Neural progenitor cell (in vitro differentiated cells): ENCODE measurements around the gene GIN1. TPM values are rescaled to one million over a fixed set of nuclear protein-coding genes. Genes with fewer than 3 reads are reported as not detected.
A peak's percentile ranks its signal among the peaks of the same experiment; 100 is the strongest.

Experiments used
- DNase-seq: peaks from one replicate; pipeline ENCODE4 v3.0.0-alpha.2; 2016; ENCODE audit warnings: low spot score
- H2AFZ ChIP-seq: fragments of 200-600 bp; sonication (generic); replicated peaks from 2 replicates; pipeline ENCODE4 v1.6.1; 2016; ENCODE audit warnings: antibody characterized with exemption
- H3F3A ChIP-seq: fragments of 200-600 bp; sonication (generic); 2 replicates; pipeline ENCODE4 v1.6.1; 2016; ENCODE audit warnings: antibody characterized with exemption, low read depth
- H3K27ac ChIP-seq: fragments of 200-600 bp; sonication (generic); 2 replicates; pipeline ENCODE4 v1.5.1; 2016; ENCODE audit warnings: mild to moderate bottlenecking
- H3K27me3 ChIP-seq: fragments of 200-600 bp; sonication (generic); 2 replicates; pipeline ENCODE4 v1.6.1; 2016; ENCODE audit warnings: mild to moderate bottlenecking, moderate library complexity
- H3K36me3 ChIP-seq: fragments of 200-600 bp; sonication (generic); 2 replicates; pipeline ENCODE4 v1.5.1; 2016
- H3K4me1 ChIP-seq: fragments of 200-600 bp; sonication (generic); 2 replicates; pipeline ENCODE4 v1.6.1; 2016; ENCODE audit warnings: mixed run types
- H3K4me2 ChIP-seq: fragments of 200-600 bp; sonication (generic); 2 replicates; pipeline ENCODE4 v1.6.1; 2016
- H3K4me3 ChIP-seq: fragments of 200-600 bp; sonication (generic); 2 replicates; pipeline ENCODE4 v1.5.1; 2016
- H3K79me2 ChIP-seq: fragments of 200-600 bp; sonication (generic); 2 replicates; pipeline ENCODE4 v1.6.1; 2016; ENCODE audit warnings: low read depth
- H3K9ac ChIP-seq: fragments of 200-600 bp; sonication (generic); 2 replicates; pipeline ENCODE4 v1.6.1; 2016
- H3K9me3 ChIP-seq: fragments of 200-600 bp; sonication (generic); 2 replicates; pipeline ENCODE4 v1.5.1; 2016; ENCODE audit warnings: low read depth
- H4K20me1 ChIP-seq: fragments of 200-600 bp; sonication (generic); 2 replicates; pipeline ENCODE4 v1.6.1; 2016; ENCODE audit warnings: low read depth
- H3K27ac Mint-ChIP-seq: 3 replicates; pipeline ENCODE4 v1.8.0; 2021; ENCODE audit warnings: mixed read lengths
- H3K27me3 Mint-ChIP-seq: 2 replicates; pipeline ENCODE4 v1.8.0; 2022; ENCODE audit warnings: low read depth, mild to moderate bottlenecking, inconsistent platforms, moderate library complexity, mixed read lengths; ENCODE audit not compliant: insufficient read depth
- H3K36me3 Mint-ChIP-seq: 3 replicates; pipeline ENCODE4 v1.8.0; 2021; ENCODE audit warnings: mixed read lengths
- H3K4me1 Mint-ChIP-seq: 3 replicates; pipeline ENCODE4 v1.8.0; 2021; ENCODE audit warnings: mixed read lengths
- H3K4me3 Mint-ChIP-seq: 3 replicates; pipeline ENCODE4 v1.8.0; 2021; ENCODE audit warnings: mild to moderate bottlenecking, moderate library complexity, mixed read lengths
- H3K9me3 Mint-ChIP-seq: 3 replicates; pipeline ENCODE4 v1.8.0; 2020; ENCODE audit warnings: mixed read lengths
- CTCF ChIP-seq: fragments of 200-600 bp; sonication (generic); IDR thresholded peaks from 2 replicates; pipeline ENCODE4 v1.5.1; 2017; ENCODE audit warnings: antibody characterized with exemption, mild to moderate bottlenecking
- EZH2 ChIP-seq: fragments of 200-600 bp; sonication (generic); IDR thresholded peaks from 2 replicates; pipeline ENCODE4 v1.6.1; 2017; ENCODE audit warnings: antibody characterized with exemption, mild to moderate bottlenecking, moderate library complexity
- EZH2phosphoT487 ChIP-seq: fragments of 200-600 bp; sonication (generic); IDR thresholded peaks from 2 replicates; pipeline ENCODE4 v1.6.1; 2017; ENCODE audit warnings: antibody characterized with exemption
- total RNA-seq: library from RNA; depleted of rRNA; stranded (reverse); fragments of >200 nt; gene quantifications from 2 replicates; pipeline ENCODE4 v1.2.3, GENCODE V29; 2015; ENCODE audit warnings: low replicate concordance

Gene GIN1
- total RNA-seq, 1 donor from 2014 or later, result 42.0 TPM

- H3K4me3 ChIP-seq, result no peak overlapping the region
- peaks cover 14% of the 10 kb centered on the region for H3K4me1 ChIP-seq
- no peaks in the 10 kb centered on the region for H3K27me3 ChIP-seq
- Mint-ChIP-seq H3K27ac (no peak overlapping the region), H3K4me3 (no peak overlapping the region), H3K36me3 (peaks cover 6% of the 10 kb centered on the region), H3K27me3 (no peaks in the 10 kb centered on the region), H3K9me3 (no peaks in the 10 kb centered on the region), H3K4me1 (peaks cover 3% of the 10 kb centered on the region)
- H3K79me2 ChIP-seq, result peaks cover 44% of the 10 kb centered on the region
- no peaks in the 10 kb centered on the region for H4K20me1 ChIP-seq
- no peaks in the 10 kb centered on the region for H3K9me3 ChIP-seq
- no peak overlapping the region for H3K9ac ChIP-seq
- no peak overlapping the region for H3K4me2 ChIP-seq
- TF ChIP-seq EZH2 (no peak), CTCF (no peak), EZH2phosphoT487 (no peak)
- DNase-seq, result no peak
- no peak overlapping the region for H2AFZ ChIP-seq
- no peaks in the 10 kb centered on the region for H3F3A ChIP-seq
- no peak overlapping the region for H3K27ac ChIP-seq
- H3K36me3 ChIP-seq, result no peaks in the 10 kb centered on the region
These were observed 8.5 kb downstream of the GIN1 start for GRCh38 chr5:103111468-103111867.

GRCh38 chr5:103110403-103110802 is 9.5 kb downstream of the GIN1 start:
- no peak overlapping the region for H2AFZ ChIP-seq
- no peak overlapping the region for H3K27ac ChIP-seq
- H3K27me3 Mint-ChIP-seq, result no peaks in the 10 kb centered on the region
- H3K9me3 Mint-ChIP-seq, result no peaks in the 10 kb centered on the region
- peaks cover 38% of the 10 kb centered on the region for H3K79me2 ChIP-seq
- no peak for TF ChIP-seq EZH2
- no peak for TF ChIP-seq EZH2phosphoT487
- no peak for TF ChIP-seq CTCF
- no peaks in the 10 kb centered on the region for H4K20me1 ChIP-seq
- no peak overlapping the region for H3K4me2 ChIP-seq
- H3K36me3 ChIP-seq, result no peaks in the 10 kb centered on the region
- DNase-seq, result no peak
- peaks cover 14% of the 10 kb centered on the region for H3K4me1 ChIP-seq
- no peak overlapping the region for H3K4me3 ChIP-seq
- H3K27ac Mint-ChIP-seq, result no peak overlapping the region
- no peaks in the 10 kb centered on the region for H3K9me3 ChIP-seq
- no peaks in the 10 kb centered on the region for H3F3A ChIP-seq
- H3K9ac ChIP-seq, result no peak overlapping the region
- H3K4me3 Mint-ChIP-seq, result no peak overlapping the region
- peaks cover 6% of the 10 kb centered on the region for H3K36me3 Mint-ChIP-seq
- H3K4me1 Mint-ChIP-seq, result peaks cover 3% of the 10 kb centered on the region
- no peaks in the 10 kb centered on the region for H3K27me3 ChIP-seq

GRCh38 chr5:103109277-103109676 is 10.7 kb downstream of the GIN1 start:
- DNase-seq, result peak; percentile 40
- Mint-ChIP-seq H3K27me3 (no peaks in the 10 kb centered on the region), H3K4me1 (peaks cover under 1% of the 10 kb centered on the region), H3K27ac (no peak overlapping the region), H3K4me3 (no peak overlapping the region), H3K36me3 (peaks cover 6% of the 10 kb centered on the region), H3K9me3 (no peaks in the 10 kb centered on the region)
- Histone ChIP-seq H3K4me2 (peak overlapping the region; percentile 38), H3K4me3 (no peak overlapping the region), H2AFZ (no peak overlapping the region), H3K9me3 (no peaks in the 10 kb centered on the region), H3K36me3 (no peaks in the 10 kb centered on the region), H3K4me1 (peaks cover 14% of the 10 kb centered on the region), H3K27ac (peak overlapping the region; percentile 23), H3K9ac (no peak overlapping the region), H4K20me1 (no peaks in the 10 kb centered on the region), H3K27me3 (no peaks in the 10 kb centered on the region), H3K79me2 (peaks cover 38% of the 10 kb centered on the region), H3F3A (no peaks in the 10 kb centered on the region)
- TF ChIP-seq EZH2phosphoT487 (no peak), CTCF (no peak), EZH2 (no peak)
